PC-9 (cell line): ENCODE measurements around the gene TANGO2.

ENCODE experiments used
- EZH2 ChIP-seq: fragments of 200-600 bp; sonication (generic); IDR thresholded peaks from 2 replicates; pipeline ENCODE4 v1.8.0; 2017; ENCODE audit warnings: antibody characterized with exemption, low read depth
- TF ChIP-seq, protein P1 (sequence below): fragments of 200-600 bp; sonication (generic); conservative IDR thresholded peaks from 2 replicates; pipeline ENCODE4 v1.6.1; 2017; ENCODE audit warnings: mixed run types, antibody characterized with exemption, mild to moderate bottlenecking, moderate library complexity

DNA sequence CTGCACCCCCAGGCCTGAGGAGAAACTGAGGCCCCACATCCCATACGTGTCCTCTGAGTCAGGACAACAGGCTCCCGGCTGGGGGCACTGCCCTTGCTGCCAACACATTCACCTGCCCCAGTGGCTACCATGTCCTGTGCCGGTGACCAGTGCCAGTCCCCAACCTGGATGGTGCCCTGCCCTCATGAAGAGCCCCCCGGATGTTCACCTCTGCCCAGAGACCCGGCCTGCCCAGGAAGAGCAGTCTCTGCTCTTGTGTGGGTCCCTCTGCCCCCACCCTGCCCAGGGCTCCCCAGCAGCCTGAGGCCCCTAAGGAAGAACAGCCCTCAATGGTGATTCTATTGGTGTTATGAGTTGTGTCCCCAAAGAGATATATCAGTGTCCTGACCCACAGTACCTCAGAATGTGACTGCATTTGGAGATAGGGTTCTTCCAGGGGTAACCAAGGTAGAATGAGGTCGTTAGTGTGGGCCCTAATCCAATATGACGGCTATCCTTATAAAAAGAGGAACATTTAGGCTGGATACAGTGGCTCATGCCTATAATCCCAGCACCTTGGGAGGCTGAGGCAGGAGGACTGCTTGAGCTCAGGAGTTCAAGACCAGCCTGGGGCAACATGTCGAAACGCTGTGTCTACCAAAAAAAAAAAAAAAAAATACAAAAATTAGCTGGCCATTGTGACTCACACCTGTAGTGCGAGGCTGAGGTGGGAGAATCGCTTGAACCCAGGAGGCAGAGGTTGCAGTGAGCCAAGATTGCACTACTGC is 45.9 kb downstream of the TANGO2 start:
- TF ChIP-seq EZH2, result no peak
- TF ChIP-seq, protein P1, sequence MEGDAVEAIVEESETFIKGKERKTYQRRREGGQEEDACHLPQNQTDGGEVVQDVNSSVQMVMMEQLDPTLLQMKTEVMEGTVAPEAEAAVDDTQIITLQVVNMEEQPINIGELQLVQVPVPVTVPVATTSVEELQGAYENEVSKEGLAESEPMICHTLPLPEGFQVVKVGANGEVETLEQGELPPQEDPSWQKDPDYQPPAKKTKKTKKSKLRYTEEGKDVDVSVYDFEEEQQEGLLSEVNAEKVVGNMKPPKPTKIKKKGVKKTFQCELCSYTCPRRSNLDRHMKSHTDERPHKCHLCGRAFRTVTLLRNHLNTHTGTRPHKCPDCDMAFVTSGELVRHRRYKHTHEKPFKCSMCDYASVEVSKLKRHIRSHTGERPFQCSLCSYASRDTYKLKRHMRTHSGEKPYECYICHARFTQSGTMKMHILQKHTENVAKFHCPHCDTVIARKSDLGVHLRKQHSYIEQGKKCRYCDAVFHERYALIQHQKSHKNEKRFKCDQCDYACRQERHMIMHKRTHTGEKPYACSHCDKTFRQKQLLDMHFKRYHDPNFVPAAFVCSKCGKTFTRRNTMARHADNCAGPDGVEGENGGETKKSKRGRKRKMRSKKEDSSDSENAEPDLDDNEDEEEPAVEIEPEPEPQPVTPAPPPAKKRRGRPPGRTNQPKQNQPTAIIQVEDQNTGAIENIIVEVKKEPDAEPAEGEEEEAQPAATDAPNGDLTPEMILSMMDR, result no peak
